IMR-90 (cell line): Measurements from ENCODE around the gene AOC2. TPM values are rescaled to one million over a fixed set of nuclear protein-coding genes. Genes with fewer than 3 reads are reported as not detected.
"Not testable (repeated sequence)": the region's sequence is repeated elsewhere in the genome, so short reads cannot be mapped to it uniquely, and the experiment has no call there.

Experiments used
- ATAC-seq: fragments of 200-7000 bp; cut with Tn5 transposase; 2 replicates; pipeline ENCODE4 v1.9.1; 2020; ENCODE audit warnings: low read depth, mild to moderate bottlenecking, moderate library complexity
- BruUV-seq: library from RNA; stranded (reverse); fragments of 400-500 nt; replicated peaks from 2 replicates; lab custom pipeline; 2021; lab: Mats Ljungman, UMichigan
- CTCF ChIA-PET: fragments of 300-600 bp; formaldehyde crosslinking; extraction: SDS; loops from one replicate; lab custom pipeline; 2021; ENCODE audit warnings: antibody characterized with exemption; lab: Yijun Ruan, JAX
- POLR2A ChIA-PET: fragments of 300-600 bp; sonication (Branson Sonifier 250); formaldehyde crosslinking; loops from one replicate; lab custom pipeline; 2022; ENCODE audit warnings: antibody characterized with exemption; ENCODE audit not compliant: unreplicated experiment; lab: Charles Lee
- DNase-seq: peaks from one replicate; pipeline ENCODE4 v3.0.0; 2013
- H2AFZ ChIP-seq: replicated peaks from 2 replicates; pipeline ENCODE3; 2013; ENCODE audit warnings: low read length, mild to moderate bottlenecking; ENCODE audit not compliant: poor library complexity
- H2AK5ac ChIP-seq: 2 replicates; pipeline ENCODE4 v1.6.1; 2013; ENCODE audit warnings: low read depth, low read length, inconsistent platforms
- H2AK9ac ChIP-seq: replicated peaks from 2 replicates; pipeline ENCODE3; 2013; ENCODE audit warnings: mild to moderate bottlenecking, low read depth, low read length, moderate library complexity; ENCODE audit not compliant: poor library complexity
- H2BK120ac ChIP-seq: 2 replicates; pipeline ENCODE4 v1.6.1; 2013; ENCODE audit warnings: low read depth, low read length, inconsistent platforms
- H2BK15ac ChIP-seq: 3 replicates; pipeline ENCODE4 v1.6.1; 2013; ENCODE audit warnings: low read depth, low read length, inconsistent platforms
- H2BK20ac ChIP-seq: 2 replicates; pipeline ENCODE4 v1.6.1; 2013; ENCODE audit warnings: low read depth, mild to moderate bottlenecking, inconsistent platforms, low read length, moderate library complexity
- H2BK5ac ChIP-seq: 2 replicates; pipeline ENCODE4 v1.6.1; 2013; ENCODE audit warnings: mild to moderate bottlenecking, low read depth, low read length, inconsistent platforms; ENCODE audit not compliant: poor library complexity, severe bottlenecking
- H3K14ac ChIP-seq: replicated peaks from 2 replicates; pipeline ENCODE4 v1.6.1; 2013; ENCODE audit warnings: low read depth, low read length, inconsistent platforms
- H3K18ac ChIP-seq: 2 replicates; pipeline ENCODE4 v1.6.1; 2013; ENCODE audit warnings: low read depth, low read length, control low read depth
- H3K23ac ChIP-seq: 2 replicates; pipeline ENCODE4 v1.6.1; 2013; ENCODE audit warnings: low read depth, low read length, inconsistent platforms
- H3K27ac ChIP-seq: 2 replicates; pipeline ENCODE4 v1.5.1; 2013; ENCODE audit warnings: mild to moderate bottlenecking, control low read depth, low read length; ENCODE audit not compliant: insufficient read depth
- H3K27me3 ChIP-seq: 2 replicates; pipeline ENCODE4 v1.6.1; 2013; ENCODE audit warnings: low read length; ENCODE audit not compliant: control insufficient read depth, insufficient read depth
- H3K36me3 ChIP-seq: 2 replicates; pipeline ENCODE4 v1.6.1; 2013; ENCODE audit warnings: low read length, mixed read lengths; ENCODE audit not compliant: control insufficient read depth, insufficient read depth
- H3K4ac ChIP-seq: 2 replicates; pipeline ENCODE4 v1.6.1; 2013; ENCODE audit warnings: low read depth, low read length, inconsistent platforms
- H3K4me1 ChIP-seq: 2 replicates; pipeline ENCODE4 v1.6.1; 2013; ENCODE audit warnings: low read length, mixed read lengths; ENCODE audit not compliant: control insufficient read depth, insufficient read depth
- H3K4me2 ChIP-seq: 2 replicates; pipeline ENCODE4 v1.6.1; 2013; ENCODE audit warnings: low read depth, mild to moderate bottlenecking, control low read depth, low read length, moderate library complexity
- H3K4me3 ChIP-seq: 2 replicates; pipeline ENCODE4 v1.5.1; 2013; ENCODE audit warnings: low read depth, mild to moderate bottlenecking, control low read depth, low read length, moderate library complexity; ENCODE audit not compliant: insufficient read depth
- H3K56ac ChIP-seq: 2 replicates; pipeline ENCODE4 v1.6.1; 2013; ENCODE audit warnings: low read length, inconsistent platforms; ENCODE audit not compliant: insufficient read depth; ENCODE audit errors: extremely low read depth
- H3K79me1 ChIP-seq, 2 experiments: 2 replicates each; pipeline ENCODE4 v1.6.1; 2013; ENCODE audit warnings: low read length in 2 of 2, inconsistent platforms in 1 of 2, low read depth in 1 of 2
- H3K9ac ChIP-seq: 2 replicates; pipeline ENCODE4 v1.6.1; 2013; ENCODE audit warnings: low read depth, low read length, control low read depth
- H3K9me1 ChIP-seq: 2 replicates; pipeline ENCODE4 v1.6.1; 2013; ENCODE audit warnings: low read length, inconsistent platforms; ENCODE audit not compliant: insufficient read depth
- H3K9me3 ChIP-seq: 2 replicates; pipeline ENCODE4 v1.6.1; 2013; ENCODE audit warnings: low read length; ENCODE audit not compliant: control insufficient read depth, insufficient read depth
- H4K20me1 ChIP-seq: 2 replicates; pipeline ENCODE4 v1.6.1; 2013; ENCODE audit warnings: low read length, inconsistent platforms; ENCODE audit not compliant: insufficient read depth
- H4K5ac ChIP-seq: 2 replicates; pipeline ENCODE4 v1.6.1; 2013; ENCODE audit warnings: mild to moderate bottlenecking, low read depth, low read length, control low read depth
- H4K8ac ChIP-seq, 2 experiments: 2 replicates each; pipeline ENCODE4 v1.6.1; 2013; ENCODE audit warnings: low read depth in 2 of 2, low read length in 2 of 2, control low read depth in 1 of 2, inconsistent platforms in 1 of 2
- H4K91ac ChIP-seq: 2 replicates; pipeline ENCODE4 v1.6.1; 2013; ENCODE audit warnings: low read depth, low read length, inconsistent platforms; ENCODE audit not compliant: insufficient read depth
- WGBS, 2 experiments: methylation state at CpG; one replicate each; pipeline versions ENCODE4 v1.1.5 to v1.1.7; 2013; ENCODE audit warnings: missing lambda C conversion rate in 2 of 2; ENCODE audit not compliant: insufficient read length in 1 of 2; ENCODE audit errors: extremely low coverage in 2 of 2; 5-methylcytosine and 5-hydroxymethylcytosine counted together
- dilution Hi-C: fragments of 300-500 bp; cut with HindIII; formaldehyde crosslinking; loops from one replicate; pipeline ENCODE4 v1.14.3; 2018; ENCODE audit warnings: low sequenced_read_pairs; ENCODE audit not compliant: unreplicated experiment
- in situ Hi-C: fragments of 300-500 bp; cut with MboI; formaldehyde crosslinking; loops from 3 replicates; pipeline ENCODE4 v1.14.3; 2019; ENCODE audit warnings: low sequenced_read_pairs, inconsistent platforms, mixed read lengths
- intact Hi-C: fragments of 100-400 bp; cut with micrococcal nuclease; formaldehyde crosslinking; loops from 2 replicates; pipeline ENCODE4 v1.10.0; 2022
- polyA plus RNA-seq, 3 experiments: library from polyadenylated mRNA; depleted of rRNA; stranded (reverse); fragments of >200 nt; gene quantifications; 2 replicates each; pipeline ENCODE4 v1.2.3, GENCODE V29; 2012; ENCODE audit warnings: low replicate concordance in 1 of 3
- total RNA-seq: library from RNA; depleted of rRNA; stranded (reverse); fragments of >200 nt; gene quantifications from 2 replicates; pipeline ENCODE4 v1.2.3, GENCODE V29; 2012

The AOC2 gene
- total and polyA plus RNA-seq, 2 of the 4 experiments (the other 2 are of a cell fraction): 0.36 to 0.41 TPM

- H3K18ac ChIP-seq, H3K14ac ChIP-seq, H3K9me3 ChIP-seq, H2BK120ac ChIP-seq, H3K36me3 ChIP-seq, ATAC-seq, CTCF ChIA-PET, H4K91ac ChIP-seq, dilution Hi-C loops, H3K4me2 ChIP-seq, H2AK5ac ChIP-seq, H2BK15ac ChIP-seq, DNase-seq, H3K4ac ChIP-seq, H2AK9ac ChIP-seq, BruUV-seq, H4K8ac ChIP-seq, H2BK5ac ChIP-seq, H3K4me1 ChIP-seq, H3K4me3 ChIP-seq, intact Hi-C loops, H3K23ac ChIP-seq, H3K79me1 ChIP-seq, H4K20me1 ChIP-seq, H3K9ac ChIP-seq, H3K9me1 ChIP-seq, POLR2A ChIA-PET, H3K56ac ChIP-seq, H2BK20ac ChIP-seq, H2AFZ ChIP-seq, H4K5ac ChIP-seq, in situ Hi-C loops, H3K27ac ChIP-seq: not testable (repeated sequence)
- no CpG with 5 or more reads among the region's 28 CpGs for WGBS, 2 experiments
- peaks cover 15% of the 10 kb centered on the region for H3K27me3 ChIP-seq
Observed at GRCh38 chr17:42851371-42852240, 7.2 kb downstream of the AOC2 start.
